ENCODE results near the gene PLA2G3. TPM values are rescaled to one million over a fixed set of nuclear protein-coding genes. Genes with fewer than 3 reads are reported as not detected.

PLA2G3 gene
- total and polyA plus RNA-seq, 8 donors: 0.06 to 9.9 (median 0.17) TPM; not detected in 1

DNA sequence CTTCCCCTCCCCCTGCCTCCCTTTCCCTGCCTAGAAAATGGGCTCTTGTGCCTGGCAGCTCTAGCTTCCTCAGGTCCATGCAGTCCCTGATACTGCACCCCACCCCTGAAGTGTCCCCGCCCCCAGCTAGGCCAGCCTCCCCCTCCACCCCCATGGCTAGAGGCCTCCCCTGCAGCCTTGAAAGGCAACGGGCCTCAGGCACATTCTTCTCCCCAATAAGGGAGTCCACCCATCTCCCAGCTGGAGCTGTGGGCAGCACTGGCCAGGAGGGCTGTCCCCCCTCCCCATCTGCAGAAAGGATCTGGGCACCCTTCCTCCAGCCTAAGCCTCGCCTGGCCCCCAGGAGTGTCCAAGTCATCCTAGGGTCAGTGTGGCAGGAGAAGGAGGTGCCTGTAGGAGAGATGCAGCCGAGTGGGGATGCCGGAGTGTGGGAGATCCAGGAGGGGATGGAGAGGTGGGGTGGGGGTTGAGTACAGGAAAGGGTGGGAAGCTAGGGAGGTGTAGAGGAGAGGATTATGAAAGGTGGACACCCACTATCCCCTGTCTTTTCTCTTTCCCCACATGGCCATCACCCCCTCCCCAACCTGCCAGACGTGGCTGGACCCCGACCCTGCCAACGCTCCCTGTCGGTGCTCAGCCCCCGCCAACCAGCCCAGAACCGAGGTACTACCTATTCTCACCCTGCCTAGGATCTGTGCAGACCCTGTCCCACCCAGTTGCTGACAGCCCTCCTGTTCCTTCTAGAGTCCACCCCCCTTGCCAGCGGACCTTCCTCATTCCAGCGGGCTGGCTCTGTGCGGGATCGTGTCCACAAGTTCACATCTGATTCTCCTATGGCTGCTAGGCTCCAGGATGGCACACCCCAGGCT lies 49.9 kb downstream of the PLA2G3 start:
- TF ChIP-seq, protein P1, sequence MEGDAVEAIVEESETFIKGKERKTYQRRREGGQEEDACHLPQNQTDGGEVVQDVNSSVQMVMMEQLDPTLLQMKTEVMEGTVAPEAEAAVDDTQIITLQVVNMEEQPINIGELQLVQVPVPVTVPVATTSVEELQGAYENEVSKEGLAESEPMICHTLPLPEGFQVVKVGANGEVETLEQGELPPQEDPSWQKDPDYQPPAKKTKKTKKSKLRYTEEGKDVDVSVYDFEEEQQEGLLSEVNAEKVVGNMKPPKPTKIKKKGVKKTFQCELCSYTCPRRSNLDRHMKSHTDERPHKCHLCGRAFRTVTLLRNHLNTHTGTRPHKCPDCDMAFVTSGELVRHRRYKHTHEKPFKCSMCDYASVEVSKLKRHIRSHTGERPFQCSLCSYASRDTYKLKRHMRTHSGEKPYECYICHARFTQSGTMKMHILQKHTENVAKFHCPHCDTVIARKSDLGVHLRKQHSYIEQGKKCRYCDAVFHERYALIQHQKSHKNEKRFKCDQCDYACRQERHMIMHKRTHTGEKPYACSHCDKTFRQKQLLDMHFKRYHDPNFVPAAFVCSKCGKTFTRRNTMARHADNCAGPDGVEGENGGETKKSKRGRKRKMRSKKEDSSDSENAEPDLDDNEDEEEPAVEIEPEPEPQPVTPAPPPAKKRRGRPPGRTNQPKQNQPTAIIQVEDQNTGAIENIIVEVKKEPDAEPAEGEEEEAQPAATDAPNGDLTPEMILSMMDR (IDR thresholded peaks at IDR 0.05): no peak
- Histone ChIP-seq H3K27me3 (no peaks in the 10 kb centered on the region), H3K4me3 (no peak overlapping the region), H3K27ac (no peak overlapping the region), H3K4me1 (peaks cover 0 to 12% of the 10 kb centered on the region in 2 donors), H3K9me3 (no peaks in the 10 kb centered on the region), H3K36me3 (peaks cover 0 to 83% of the 10 kb centered on the region in 2 donors)
- intact Hi-C loops (cut with DNase I): no loop called here
- DNase-seq: no peak
- no peak for ATAC-seq

DNA sequence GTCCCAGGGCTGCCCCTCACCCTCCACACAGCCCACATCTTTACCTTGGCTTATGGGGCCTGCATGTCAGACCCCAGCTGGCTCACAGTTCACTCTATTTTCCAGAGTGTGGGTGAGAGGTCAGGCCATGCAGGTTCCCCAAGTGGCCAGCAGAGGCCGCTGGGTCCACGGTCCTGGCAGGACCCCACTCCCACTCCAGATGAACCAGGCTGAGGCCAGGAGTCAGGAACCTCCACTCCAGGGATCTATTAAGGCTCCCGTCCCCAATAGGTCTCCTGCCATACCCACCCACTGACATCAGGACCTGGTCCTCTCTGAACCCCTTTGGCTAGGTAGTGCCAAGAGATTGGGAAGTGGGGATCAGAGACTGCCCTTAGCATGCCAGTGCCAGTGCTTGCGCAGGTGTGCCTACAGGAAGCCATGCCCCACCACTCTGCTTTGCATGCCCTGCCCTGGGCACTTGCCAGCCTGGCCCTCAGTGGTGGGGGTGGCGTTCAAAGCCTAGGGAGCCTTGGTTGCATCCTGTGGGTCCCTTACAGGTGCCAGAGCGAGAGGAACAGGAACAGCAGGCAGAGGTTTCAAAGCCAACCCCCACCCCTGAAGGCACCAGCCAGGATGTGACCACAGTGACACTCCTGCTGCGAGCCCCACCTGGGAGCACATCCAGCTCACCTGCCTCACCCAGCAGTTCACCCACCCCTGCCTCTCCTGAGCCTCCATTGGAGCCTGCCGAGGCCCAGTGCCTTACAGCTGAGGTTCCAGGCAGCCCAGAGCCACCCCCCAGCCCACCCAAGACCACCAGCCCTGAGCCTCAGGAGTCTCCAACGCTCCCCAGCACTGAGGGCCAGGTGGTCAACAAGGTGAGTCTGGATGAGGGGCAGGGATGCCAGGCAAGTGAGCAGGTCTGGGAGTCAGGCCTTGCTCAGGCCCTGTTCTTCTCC lies 50.9 kb downstream of the PLA2G3 start:
- TF ChIP-seq, protein P1 (IDR thresholded peaks at IDR 0.05): peak; percentile 46 to 76
- Histone ChIP-seq H3K9me3 (no peaks in the 10 kb centered on the region), H3K36me3 (peaks cover 0 to 73% of the 10 kb centered on the region in 2 donors), H3K4me1 (peaks cover 0 to 16% of the 10 kb centered on the region in 2 donors), H3K4me3 (no peak overlapping the region), H3K27me3 (no peaks in the 10 kb centered on the region), H3K27ac (no peak overlapping the region)
- intact Hi-C loops (cut with DNase I): loop anchor here (5.0 to 10.0 kb wide), 3 partner anchors 142 to 325 kb away; no protein-coding TSS in a partner anchor
- peak in 1 of 4 donors; percentile 86 for DNase-seq
- ATAC-seq: peak; percentile 22

DNA sequence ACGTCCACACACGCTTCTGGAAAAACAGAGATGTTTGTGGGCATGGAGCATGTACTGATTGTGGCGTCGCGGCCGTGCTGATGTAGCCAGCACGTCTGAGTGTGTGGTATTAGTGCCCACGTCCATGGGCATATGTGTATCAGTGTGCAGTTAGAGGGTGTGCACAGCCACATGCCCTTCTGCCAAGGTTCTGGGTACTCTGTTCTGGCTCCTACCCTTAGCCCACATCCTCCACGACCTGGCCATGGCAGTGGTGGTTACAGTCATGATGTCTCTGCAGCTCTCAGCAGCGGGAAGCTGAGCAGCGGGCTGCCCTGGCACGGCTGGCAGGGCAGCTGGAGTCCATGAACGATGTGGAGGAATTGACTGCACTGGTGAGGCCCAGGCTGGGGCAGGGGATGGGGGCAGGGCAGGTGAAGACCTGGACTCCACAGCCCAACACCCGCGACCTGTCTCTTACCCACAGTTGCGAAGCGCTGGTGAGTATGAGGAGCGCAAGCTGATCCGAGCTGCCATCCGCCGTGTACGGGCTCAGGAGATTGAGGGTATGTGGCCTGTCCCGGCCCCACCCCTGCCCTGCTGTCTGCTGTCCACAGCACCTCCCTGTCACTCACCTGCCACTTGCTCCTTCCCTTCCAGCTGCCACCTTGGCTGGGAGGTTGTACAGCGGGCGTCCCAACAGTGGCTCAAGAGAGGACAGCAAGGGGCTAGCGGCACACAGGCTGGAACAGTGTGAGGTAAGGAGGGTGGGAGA lies 51.9 kb downstream of the PLA2G3 start:
- Histone ChIP-seq H3K4me3 (no peak overlapping the region), H3K27me3 (no peaks in the 10 kb centered on the region), H3K27ac (no peak overlapping the region), H3K4me1 (peaks cover 8 to 26% of the 10 kb centered on the region in 2 donors), H3K36me3 (peaks cover 0 to 63% of the 10 kb centered on the region in 2 donors), H3K9me3 (no peaks in the 10 kb centered on the region)
- TF ChIP-seq, protein P1 (IDR thresholded peaks at IDR 0.05): no peak
- ATAC-seq (no peak), DNase-seq (no peak)
- intact Hi-C loops (cut with DNase I): loop anchor here (5.0 to 10.0 kb wide), 3 partner anchors 141 to 324 kb away; no protein-coding TSS in a partner anchor

DNA sequence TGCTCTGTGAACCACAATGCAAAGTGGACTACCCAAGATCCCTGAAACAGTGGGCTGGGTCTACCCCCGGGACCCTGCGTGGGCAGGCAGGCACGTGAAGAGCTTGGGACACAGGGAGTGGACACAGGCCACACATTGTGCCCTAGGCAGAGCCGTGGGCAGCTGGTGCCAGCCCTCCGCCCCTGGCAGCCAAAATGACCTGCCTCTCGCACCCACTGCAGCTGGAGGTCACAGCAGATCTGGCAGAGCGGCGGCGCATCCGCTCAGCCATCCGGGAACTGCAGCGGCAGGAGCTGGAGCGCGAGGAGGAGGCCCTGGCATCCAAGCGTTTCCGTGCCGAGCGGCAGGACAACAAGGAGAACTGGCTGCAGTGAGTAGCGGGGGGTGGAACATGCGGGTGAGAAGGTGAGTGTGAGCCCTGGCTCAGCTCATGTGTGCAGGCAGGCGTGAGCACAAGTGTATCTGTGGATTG lies 52.5 kb downstream of the PLA2G3 start:
- TF ChIP-seq, protein P1 (IDR thresholded peaks at IDR 0.05): no peak
- Histone ChIP-seq H3K27me3 (no peaks in the 10 kb centered on the region), H3K9me3 (no peaks in the 10 kb centered on the region), H3K36me3 (peaks cover 0 to 56% of the 10 kb centered on the region in 2 donors), H3K4me3 (no peak overlapping the region), H3K4me1 (peaks cover 14 to 32% of the 10 kb centered on the region in 2 donors), H3K27ac (no peak overlapping the region)
- no peak for ATAC-seq
- no peak for DNase-seq
- intact Hi-C loops (cut with DNase I): loop anchor here (5.0 to 10.0 kb wide), 3 partner anchors 140 to 323 kb away; no protein-coding TSS in a partner anchor
